Measurements from ENCODE around the gene ARHGAP6. TPM values are rescaled to one million over a fixed set of nuclear protein-coding genes. Genes with fewer than 3 reads are reported as not detected.

ARHGAP6 gene
- total RNA-seq, 1 donor from 2014 or later: 13.8 TPM

- intact Hi-C loops (cut with DNase I): no loop called here
- DNase-seq (ENCODE audit: low spot score) (no peak), ATAC-seq (no peak)
These were observed 477.1 kb downstream of the ARHGAP6 start for GRCh38 chrX:11188664-11189063.

GRCh38 chrX:11187001-11187400 is 478.7 kb downstream of the ARHGAP6 start:
- intact Hi-C loops (cut with DNase I): no loop called here
- ATAC-seq: no peak
- DNase-seq (ENCODE audit: low spot score): no peak

- no peak for ATAC-seq
These were observed 479.9 kb downstream of the ARHGAP6 start for GRCh38 chrX:11185861-11186260.

GRCh38 chrX:11180571-11180970 is 485.1 kb downstream of the ARHGAP6 start:
- intact Hi-C loops (cut with DNase I): no loop called here
- no peak for ATAC-seq

More at GRCh38 chrX:11185861-11186260, 479.9 kb downstream of the ARHGAP6 start:
- intact Hi-C loops (cut with DNase I): no loop called here
- no peak for DNase-seq (ENCODE audit: low spot score)

GRCh38 chrX:11172415-11172814 is 493.3 kb downstream of the ARHGAP6 start:
- ATAC-seq (peak; percentile 51), DNase-seq (ENCODE audit: low spot score) (no peak)
- intact Hi-C loops (cut with DNase I): no loop called here

More at GRCh38 chrX:11180571-11180970, 485.1 kb downstream of the ARHGAP6 start:
- DNase-seq (ENCODE audit: low spot score): no peak

GRCh38 chrX:11171956-11172355 is 493.8 kb downstream of the ARHGAP6 start:
- intact Hi-C loops (cut with DNase I): no loop called here
- no peak for ATAC-seq
- no peak for DNase-seq (ENCODE audit: low spot score)

GRCh38 chrX:11164433-11164832 is 501.3 kb downstream of the ARHGAP6 start:
- intact Hi-C loops (cut with DNase I): no loop called here
- ATAC-seq (no peak), DNase-seq (ENCODE audit: low spot score) (no peak)

- intact Hi-C loops (cut with DNase I): no loop called here
- ATAC-seq (no peak), DNase-seq (ENCODE audit: low spot score) (no peak)
These were observed 506.6 kb downstream of the ARHGAP6 start for GRCh38 chrX:11159149-11159548.

- DNase-seq (ENCODE audit: low spot score) (no peak), ATAC-seq (no peak)
- intact Hi-C loops (cut with DNase I): no loop called here
These were observed 513.7 kb downstream of the ARHGAP6 start for GRCh38 chrX:11151799-11152559.

- intact Hi-C loops (cut with DNase I): no loop called here
- no peak for ATAC-seq
These were observed 517.3 kb downstream of the ARHGAP6 start for GRCh38 chrX:11148401-11148800.

GRCh38 chrX:11146411-11146810 is 519.3 kb downstream of the ARHGAP6 start:
- no peak for DNase-seq (ENCODE audit: low spot score)
- intact Hi-C loops (cut with DNase I): no loop called here
- no peak for ATAC-seq

More at GRCh38 chrX:11148401-11148800, 517.3 kb downstream of the ARHGAP6 start:
- DNase-seq (ENCODE audit: low spot score): no peak

GRCh38 chrX:11143931-11144678 is 521.6 kb downstream of the ARHGAP6 start:
- DNase-seq (ENCODE audit: low spot score): peak; percentile 64
- ATAC-seq: peak; percentile 91
- intact Hi-C loops (cut with DNase I): no loop called here

- DNase-seq (ENCODE audit: low spot score) (no peak), ATAC-seq (peak; percentile 10)
- intact Hi-C loops (cut with DNase I): loop anchor here (5.0 kb wide), 1 partner anchor 946 kb away; no protein-coding TSS in a partner anchor
These were observed 527.0 kb downstream of the ARHGAP6 start for GRCh38 chrX:11138498-11139390.

- intact Hi-C loops (cut with DNase I): loop anchor here (5.0 kb wide), 1 partner anchor 945 kb away; no protein-coding TSS in a partner anchor
- ATAC-seq: no peak
- DNase-seq (ENCODE audit: low spot score): no peak
These were observed 528.1 kb downstream of the ARHGAP6 start for GRCh38 chrX:11137543-11138139.

- DNase-seq (ENCODE audit: low spot score) (no peak), ATAC-seq (no peak)
- intact Hi-C loops (cut with DNase I): loop anchor here (5.0 kb wide), 1 partner anchor 943 kb away; no protein-coding TSS in a partner anchor
These were observed 530.0 kb downstream of the ARHGAP6 start for GRCh38 chrX:11135564-11136185.

GRCh38 chrX:11131146-11131545 is 534.6 kb downstream of the ARHGAP6 start:
- DNase-seq (ENCODE audit: low spot score) (no peak), ATAC-seq (no peak)
- intact Hi-C loops (cut with DNase I): no loop called here

- DNase-seq (ENCODE audit: low spot score) (no peak), ATAC-seq (no peak)
- intact Hi-C loops (cut with DNase I): no loop called here
These were observed 535.6 kb downstream of the ARHGAP6 start for GRCh38 chrX:11130136-11130535.

GRCh38 chrX:11129534-11130105 is 536.1 kb downstream of the ARHGAP6 start:
- no peak for ATAC-seq
- intact Hi-C loops (cut with DNase I): no loop called here
- no peak for DNase-seq (ENCODE audit: low spot score)
